ENCODE measurements around the gene CCDC74B.
"Not testable (repeated sequence)": the region's sequence is repeated elsewhere in the genome, so short reads cannot be mapped to it uniquely, and the experiment has no call there.

The CCDC74B gene

DNA sequence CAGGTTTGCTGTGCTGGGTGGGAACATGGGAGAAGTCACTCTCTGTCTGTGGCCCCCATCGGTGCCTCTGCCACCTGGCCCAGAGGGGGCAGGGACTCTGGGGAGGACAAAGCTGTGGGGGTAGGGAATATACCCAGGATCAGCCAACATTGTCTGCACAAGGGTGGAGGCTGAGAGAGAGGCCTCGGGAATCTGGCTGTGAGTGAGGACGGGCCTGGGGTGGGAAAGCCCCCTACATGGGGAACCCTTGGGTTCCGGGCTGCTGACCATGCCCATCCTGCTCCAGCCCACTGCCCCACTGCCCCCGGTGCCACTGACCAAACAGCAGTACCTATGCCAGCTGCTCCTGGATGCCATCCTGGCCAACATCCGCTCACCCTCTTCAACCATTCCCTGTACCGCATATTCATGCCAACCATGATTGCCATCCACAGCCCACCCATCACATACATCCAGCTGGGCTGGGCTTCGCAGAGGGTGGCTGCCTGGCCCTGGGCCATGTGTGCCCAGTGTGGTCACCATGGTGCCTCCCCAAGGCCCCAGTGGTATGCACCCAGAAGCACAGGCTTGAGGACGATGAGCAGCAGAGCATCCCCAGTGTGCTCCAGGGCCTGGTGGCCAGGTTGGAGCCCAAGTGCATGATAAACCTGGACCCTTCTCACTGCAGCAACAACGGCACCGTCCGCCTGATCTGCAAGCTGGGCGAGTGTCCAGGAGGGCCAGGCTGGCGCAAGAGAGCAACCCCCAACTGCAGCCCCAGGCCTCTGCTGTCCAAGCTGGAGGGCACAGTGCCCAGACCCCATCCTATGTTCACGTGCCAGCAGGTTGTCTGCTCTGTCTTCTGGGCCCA, 9.0 kb downstream of the CCDC74B start:
- no peaks in the 10 kb centered on the region for H3K27me3 ChIP-seq (ENCODE audit: control insufficient read depth, insufficient read depth, low read length)
- no peak for DNase-seq (ENCODE audit: low read depth, low spot score)

DNA sequence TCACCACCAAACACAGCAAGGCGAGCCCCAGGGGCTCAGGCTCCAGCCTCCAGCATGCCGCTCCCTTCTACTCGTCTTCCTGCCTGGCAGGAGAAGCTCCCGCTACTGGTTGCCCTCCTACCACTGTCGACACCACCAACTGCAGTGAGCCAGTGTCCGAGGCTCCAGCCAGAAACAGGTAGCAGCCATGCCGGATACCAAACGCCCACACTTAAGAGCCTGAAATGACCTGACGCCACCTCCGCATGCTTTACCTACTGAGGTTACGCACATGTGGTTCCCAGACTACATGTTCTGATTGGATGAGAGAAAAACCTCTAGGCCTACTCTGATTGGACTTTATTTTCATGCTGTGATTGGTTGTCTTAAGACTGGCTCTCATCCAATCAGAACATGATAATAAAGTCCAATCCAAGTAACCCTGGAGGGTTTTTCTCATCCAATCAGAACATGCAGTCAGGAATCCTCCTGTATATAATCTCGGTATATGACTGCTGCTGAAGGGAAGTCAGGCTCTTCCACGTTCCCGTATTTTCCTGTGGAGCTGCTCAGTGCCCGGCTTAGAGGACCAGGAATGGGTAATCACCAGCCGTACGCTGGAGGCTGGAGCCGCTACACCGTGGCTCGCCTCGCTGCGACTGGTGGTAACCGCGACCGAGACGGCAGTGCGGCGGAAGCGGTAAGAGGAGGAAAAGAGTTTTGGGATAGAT, 15.6 kb downstream of the CCDC74B start, which contains the start of gene POTEF:
Gene POTEF, minus strand, starts transcription at position 103 of the 710 bp plus-strand sequence. CDS start 8,707 bp downstream, outside the sequence.
- not testable (repeated sequence) for H3K9me3 ChIP-seq (ENCODE audit: control insufficient read depth, insufficient read depth, low read length); H3K27me3 ChIP-seq (ENCODE audit: control insufficient read depth, insufficient read depth, low read length); H3K36me3 ChIP-seq (ENCODE audit: control insufficient read depth, insufficient read depth, low read length); DNase-seq (ENCODE audit: low read depth, low spot score); H3K4me1 ChIP-seq (ENCODE audit: control insufficient read depth, insufficient read depth, low read length); H3K27ac ChIP-seq (ENCODE audit: low read length)
- H3K4me3 ChIP-seq (ENCODE audit: low read length): peak within 1 kb of the TSS; percentile 50; the same call in 1 of the 2 replicates
- WGBS (ENCODE audit: insufficient coverage, insufficient read length): no CpG with 5 or more reads among the region's 29 CpGs

More for the DNA sequence above, 9.0 kb downstream of the CCDC74B start:
- WGBS (ENCODE audit: insufficient coverage, insufficient read length): no CpG with 5 or more reads among the region's 15 CpGs
- Histone ChIP-seq H3K4me3 (ENCODE audit: low read length) (no peak overlapping the region), H3K27ac (ENCODE audit: low read length) (no peak overlapping the region), H3K4me1 (ENCODE audit: control insufficient read depth, insufficient read depth, low read length) (no peaks in the 10 kb centered on the region), H3K9me3 (ENCODE audit: control insufficient read depth, insufficient read depth, low read length) (no peaks in the 10 kb centered on the region), H3K36me3 (ENCODE audit: control insufficient read depth, insufficient read depth, low read length) (no peaks in the 10 kb centered on the region)

DNA sequence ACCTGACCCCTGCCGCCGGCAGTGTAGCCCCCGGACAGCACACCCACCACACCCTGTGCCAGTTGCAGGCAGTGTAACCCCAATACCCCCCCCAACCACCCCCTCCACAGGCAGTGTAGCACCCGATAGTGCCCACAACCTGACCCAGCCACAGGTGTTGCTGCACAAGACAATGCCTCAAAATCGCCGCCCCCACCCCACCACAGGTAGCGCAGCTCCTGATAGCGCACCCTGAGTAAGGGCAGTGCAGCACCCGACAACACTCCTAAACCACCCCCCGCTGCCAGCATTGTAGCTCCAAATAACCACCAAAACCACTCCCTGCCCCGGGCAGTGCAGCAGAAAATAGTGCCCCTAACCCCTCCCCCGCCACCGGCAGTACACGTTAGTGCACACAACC, 16.4 kb downstream of the CCDC74B start:
- H3K27me3 ChIP-seq (ENCODE audit: control insufficient read depth, insufficient read depth, low read length); H3K4me1 ChIP-seq (ENCODE audit: control insufficient read depth, insufficient read depth, low read length); H3K9me3 ChIP-seq (ENCODE audit: control insufficient read depth, insufficient read depth, low read length); H3K27ac ChIP-seq (ENCODE audit: low read length); DNase-seq (ENCODE audit: low read depth, low spot score); H3K36me3 ChIP-seq (ENCODE audit: control insufficient read depth, insufficient read depth, low read length): not testable (repeated sequence)
- no CpG with 5 or more reads among the region's 14 CpGs for WGBS (ENCODE audit: insufficient coverage, insufficient read length)
- H3K4me3 ChIP-seq (ENCODE audit: low read length): peak overlapping the region; percentile 50; the same call in 1 of the 2 replicates

DNA sequence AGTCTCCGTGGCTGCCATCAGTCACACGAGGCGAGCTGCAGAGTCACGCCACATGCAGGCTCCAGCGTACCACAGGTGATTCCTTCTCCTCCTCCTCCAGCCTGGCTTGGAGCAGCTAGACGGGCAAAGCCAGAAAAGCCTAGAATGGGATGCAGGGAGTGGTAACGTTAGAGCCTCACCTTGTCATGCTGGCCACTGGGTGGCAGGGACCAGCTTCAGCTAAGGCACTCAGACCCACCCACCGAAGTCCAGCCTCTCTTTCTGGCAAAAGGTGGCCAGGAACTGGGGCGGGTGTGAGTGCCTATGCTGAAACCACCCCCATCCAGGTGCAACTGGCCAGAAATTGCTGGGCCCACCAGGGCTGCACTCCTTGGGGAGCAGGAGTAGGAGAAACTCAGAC, 17.2 kb downstream of the CCDC74B start:
- H3K9me3 ChIP-seq (ENCODE audit: control insufficient read depth, insufficient read depth, low read length); H3K4me1 ChIP-seq (ENCODE audit: control insufficient read depth, insufficient read depth, low read length); H3K4me3 ChIP-seq (ENCODE audit: low read length); DNase-seq (ENCODE audit: low read depth, low spot score); H3K27ac ChIP-seq (ENCODE audit: low read length); H3K27me3 ChIP-seq (ENCODE audit: control insufficient read depth, insufficient read depth, low read length); H3K36me3 ChIP-seq (ENCODE audit: control insufficient read depth, insufficient read depth, low read length): not testable (repeated sequence)
- WGBS (ENCODE audit: insufficient coverage, insufficient read length): no CpG with 5 or more reads among the region's 9 CpGs

DNA sequence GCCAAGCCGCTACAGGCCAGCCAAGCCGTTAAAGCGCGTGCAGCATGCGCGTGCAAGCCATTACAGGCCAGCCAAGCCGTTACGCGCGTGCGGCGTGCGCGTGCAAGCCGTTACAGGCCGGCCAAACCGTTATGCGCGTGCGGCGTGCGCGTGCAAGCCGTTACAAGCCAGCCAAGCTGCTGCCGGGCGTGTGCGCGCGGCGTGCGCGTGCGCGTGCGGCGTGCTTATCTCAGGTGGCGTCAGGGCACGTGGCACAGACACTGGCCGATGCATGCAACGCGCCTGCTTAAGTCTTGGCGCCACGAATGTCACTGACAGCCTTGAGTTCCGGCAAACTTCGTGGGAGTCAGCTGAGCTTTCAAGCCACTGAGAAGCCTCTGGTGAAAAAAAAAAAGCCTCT, 24.0 kb downstream of the CCDC74B start:
- not testable (repeated sequence) for H3K36me3 ChIP-seq (ENCODE audit: control insufficient read depth, insufficient read depth, low read length); H3K4me1 ChIP-seq (ENCODE audit: control insufficient read depth, insufficient read depth, low read length)

DNA sequence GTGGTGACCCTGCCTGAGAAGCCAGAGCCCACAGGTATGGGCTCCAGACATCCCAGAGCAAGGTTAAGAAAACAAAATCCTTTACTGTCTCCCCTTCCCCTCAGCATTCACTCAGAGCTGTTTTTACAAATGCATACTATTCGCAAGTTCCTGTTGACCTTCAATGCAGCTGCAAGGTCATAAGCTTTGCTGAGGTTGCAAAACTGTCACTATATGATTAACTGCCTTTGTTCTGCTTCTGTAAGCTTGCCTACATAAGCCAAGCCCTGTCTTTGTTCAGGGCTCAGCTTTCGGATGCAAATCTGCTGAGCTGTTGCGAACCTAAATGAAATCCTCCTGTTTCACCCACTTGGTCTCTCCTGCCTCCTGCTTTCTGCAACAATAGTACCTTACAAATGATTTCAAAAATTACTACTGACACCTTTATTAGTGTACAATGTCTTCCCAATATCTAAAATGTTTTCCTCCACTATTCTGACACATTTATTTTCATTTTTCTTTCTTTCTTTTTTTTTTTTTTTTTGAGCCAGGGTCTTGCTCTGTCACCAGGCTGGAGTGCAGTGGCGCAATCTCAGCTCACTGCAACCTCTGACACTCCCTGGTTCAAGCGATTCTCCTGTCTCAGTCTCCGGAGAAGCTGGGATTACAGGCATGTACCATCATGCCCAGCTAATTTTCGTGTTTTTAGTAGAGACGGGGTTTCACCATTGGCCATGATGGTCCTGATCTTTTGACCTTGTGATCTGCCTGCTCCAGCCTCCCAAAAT, 42.1 kb downstream of the CCDC74B start:
- H3K27me3 ChIP-seq (ENCODE audit: control insufficient read depth, insufficient read depth, low read length); H3K9me3 ChIP-seq (ENCODE audit: control insufficient read depth, insufficient read depth, low read length); DNase-seq (ENCODE audit: low read depth, low spot score); H3K36me3 ChIP-seq (ENCODE audit: control insufficient read depth, insufficient read depth, low read length); H3K27ac ChIP-seq (ENCODE audit: low read length); H3K4me3 ChIP-seq (ENCODE audit: low read length); H3K4me1 ChIP-seq (ENCODE audit: control insufficient read depth, insufficient read depth, low read length): not testable (repeated sequence)
- WGBS (ENCODE audit: insufficient coverage, insufficient read length): no CpG with 5 or more reads among the region's 8 CpGs

More for the DNA sequence above, 24.0 kb downstream of the CCDC74B start:
- H3K4me3 ChIP-seq (ENCODE audit: low read length); H3K27me3 ChIP-seq (ENCODE audit: control insufficient read depth, insufficient read depth, low read length); H3K27ac ChIP-seq (ENCODE audit: low read length); DNase-seq (ENCODE audit: low read depth, low spot score); H3K9me3 ChIP-seq (ENCODE audit: control insufficient read depth, insufficient read depth, low read length): not testable (repeated sequence)
- WGBS (ENCODE audit: insufficient coverage, insufficient read length): no CpG with 5 or more reads among the region's 45 CpGs

Data from iPS DF 6.9 (cell line).